Posterior cingulate gyrus (tissue), 11 donors: Measurements from ENCODE around the gene TPPP2.
"Not testable (repeated sequence)": the region's sequence is repeated elsewhere in the genome, so short reads cannot be mapped to it uniquely, and the experiment has no call there.

ENCODE experiments used
- DNase-seq, 10 donors: peaks; one replicate each; pipeline versions ENCODE4 v3.0.0 to v3.0.0-alpha.2; 2020 to 2021; ENCODE audit warnings: mixed read lengths in 3 of 10
- intact Hi-C: fragments of 100-400 bp; cut with DNase I; formaldehyde crosslinking; loops from one replicate; pipeline ENCODE4 v1.15.1; 2023

TPPP2 gene

GRCh38 chr14:21033133-21033698 is 3.2 kb downstream of the TPPP2 start:
- intact Hi-C loops: no loop called here
- DNase-seq: no peak

DNA sequence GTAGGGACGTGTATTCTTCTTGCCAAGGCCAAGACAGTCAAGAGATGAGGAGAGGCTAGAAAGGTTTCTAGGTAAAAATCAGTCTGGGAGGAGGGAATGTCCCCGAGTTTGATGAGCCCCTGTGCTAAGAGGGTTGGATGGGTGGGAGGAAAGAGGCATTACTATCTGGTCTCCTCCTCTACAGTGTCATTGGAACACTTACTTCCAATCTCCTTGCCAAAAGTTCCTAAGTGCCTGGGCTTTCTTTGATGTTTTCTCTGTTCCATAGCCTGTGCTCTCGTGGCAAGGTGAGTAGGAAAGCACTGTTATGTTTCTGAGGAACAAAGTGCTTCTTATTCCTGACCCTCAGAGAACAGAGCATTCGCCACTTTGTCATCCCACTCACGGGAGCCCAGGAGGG is 4.7 kb downstream of the TPPP2 start, which contains the start of gene RNASE13:
RNASE13 (minus strand) TSS at position 101 of the 400 bp plus-strand sequence. CDS start 519 bp downstream, outside the sequence.
- intact Hi-C loops: loop anchor here (5.0 kb wide), 1 partner anchor 62 kb away; no protein-coding TSS in a partner anchor
- DNase-seq: no peak

- DNase-seq: peak in 1 of 10 donors; percentile 12
- intact Hi-C loops: loop anchor here (5.0 kb wide), 1 partner anchor 64 kb away; no protein-coding TSS in a partner anchor
Observed at GRCh38 chr14:21036751-21037150, 6.7 kb downstream of the TPPP2 start.

DNA sequence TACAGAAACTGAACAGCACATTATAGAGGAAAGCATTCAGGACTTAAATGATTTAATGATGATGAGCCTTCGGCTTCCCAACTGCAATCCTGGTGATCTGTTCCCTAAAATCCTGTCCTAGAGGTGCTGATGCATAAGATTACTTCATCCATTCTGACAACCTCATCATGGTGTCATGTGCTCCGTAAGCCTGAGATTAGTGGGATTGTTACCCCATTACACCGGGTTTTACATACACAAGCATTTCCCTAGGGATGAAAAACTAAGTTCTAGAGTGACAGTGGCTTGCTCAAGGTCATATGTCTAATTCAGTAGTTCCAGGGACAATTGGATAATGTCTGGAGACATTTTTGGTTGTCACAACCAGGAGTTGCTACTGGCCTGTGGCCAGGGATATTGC is 7.1 kb downstream of the TPPP2 start:
- intact Hi-C loops: loop anchor here (5.0 kb wide), 1 partner anchor 65 kb away; no protein-coding TSS in a partner anchor
- no peak for DNase-seq

- peak; percentile 73 to 97 (median 78) for DNase-seq
- intact Hi-C loops: loop anchor here (1.0 to 5.0 kb wide), 2 partner anchors 66 kb away; no protein-coding TSS in a partner anchor
Observed at GRCh38 chr14:21038441-21039422, 8.7 kb downstream of the TPPP2 start.

DNA sequence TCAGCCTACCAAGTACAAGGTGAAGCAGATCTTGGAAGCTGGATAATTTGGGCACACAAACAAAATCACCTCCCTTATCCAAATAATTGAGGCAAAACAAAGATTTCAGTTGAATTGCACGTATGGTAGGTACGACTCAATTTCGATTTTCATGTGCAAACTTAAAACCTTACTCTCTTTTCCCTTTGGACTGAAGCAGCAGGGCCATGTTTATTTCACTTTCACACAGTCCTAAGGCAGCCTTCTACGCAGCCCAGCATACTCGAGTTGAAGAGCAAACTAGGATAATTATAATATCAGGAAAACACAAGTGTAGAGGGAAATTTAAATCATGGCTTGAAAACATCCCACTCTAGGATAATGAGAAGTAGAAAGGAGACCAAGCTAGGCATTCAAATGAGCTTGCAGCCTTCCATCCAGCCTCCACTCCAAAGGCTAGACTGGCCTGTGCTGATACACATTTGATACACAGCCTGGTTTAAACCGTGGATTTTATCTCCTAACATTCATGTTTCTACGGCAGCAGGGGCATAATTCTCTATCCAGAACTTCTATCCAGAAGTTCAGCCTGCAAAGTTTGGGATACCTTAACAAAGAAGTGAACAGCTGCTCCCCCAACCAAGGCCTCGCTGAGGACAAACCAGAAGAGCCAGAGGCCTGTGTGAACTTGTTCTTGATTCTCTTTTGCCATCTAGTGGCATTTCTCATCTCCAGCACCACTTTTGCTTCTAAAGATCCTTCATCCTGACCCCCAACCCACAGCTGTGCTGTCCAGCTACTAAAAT is 9.8 kb downstream of the TPPP2 start:
- intact Hi-C loops: loop anchor here (1.0 to 5.0 kb wide), 3 partner anchors 25 to 67 kb away; no protein-coding TSS in a partner anchor
- DNase-seq: peak in 3 of 10 donors; percentile 28 to 86 (median 65)

- intact Hi-C loops: loop anchor here (1.0 kb wide), 1 partner anchor 26 kb away; no protein-coding TSS in a partner anchor
- no peak for DNase-seq
Observed at GRCh38 chr14:21040370-21040925, 10.4 kb downstream of the TPPP2 start.

- intact Hi-C loops: loop anchor here (1.0 kb wide), 1 partner anchor 27 kb away; no protein-coding TSS in a partner anchor
- not testable (repeated sequence) for DNase-seq
Observed at GRCh38 chr14:21040941-21041340, 10.9 kb downstream of the TPPP2 start.

DNA sequence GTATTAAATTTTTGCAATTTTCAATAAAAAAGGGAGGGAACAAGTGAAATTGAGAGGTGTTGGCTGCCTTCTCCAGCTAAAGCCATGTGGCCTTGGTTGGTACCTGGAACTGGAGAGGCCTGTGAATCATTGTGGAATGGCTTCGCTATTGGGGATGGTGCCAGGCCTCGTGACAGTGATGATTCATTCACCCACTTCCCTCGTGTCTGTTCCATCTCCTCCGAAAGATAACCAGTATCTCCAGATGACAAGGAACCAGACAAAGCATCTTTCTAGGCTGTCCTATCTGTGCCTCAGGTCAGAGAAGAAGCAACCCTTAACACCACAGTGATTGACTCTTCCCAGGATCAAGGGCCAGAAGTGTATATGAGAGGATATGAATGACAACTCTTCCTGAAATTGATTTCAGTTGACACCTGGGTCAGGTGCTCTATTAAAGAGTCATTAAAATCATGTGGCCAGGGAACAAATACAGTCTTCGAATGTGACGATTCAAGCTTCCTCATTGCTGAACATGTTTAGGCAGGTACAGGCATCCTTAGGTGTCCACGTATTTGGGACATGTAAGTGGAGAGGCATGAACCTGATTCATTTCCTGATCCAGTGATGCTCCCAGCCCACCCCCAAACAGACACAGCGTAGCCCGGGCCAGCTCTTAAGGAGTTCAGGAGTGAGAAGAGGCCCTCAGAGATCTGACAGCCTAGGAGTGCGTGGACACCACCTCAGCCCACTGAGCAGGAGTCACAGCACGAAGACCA is 11.8 kb downstream of the TPPP2 start, which contains the start of gene RNASE7:
RNASE7 (plus strand) TSS at position 687 of the 758 bp plus-strand sequence. CDS start 631 bp downstream, outside the sequence.
- DNase-seq: peak in 1 of 10 donors; percentile 86
- intact Hi-C loops: no loop called here

DNA sequence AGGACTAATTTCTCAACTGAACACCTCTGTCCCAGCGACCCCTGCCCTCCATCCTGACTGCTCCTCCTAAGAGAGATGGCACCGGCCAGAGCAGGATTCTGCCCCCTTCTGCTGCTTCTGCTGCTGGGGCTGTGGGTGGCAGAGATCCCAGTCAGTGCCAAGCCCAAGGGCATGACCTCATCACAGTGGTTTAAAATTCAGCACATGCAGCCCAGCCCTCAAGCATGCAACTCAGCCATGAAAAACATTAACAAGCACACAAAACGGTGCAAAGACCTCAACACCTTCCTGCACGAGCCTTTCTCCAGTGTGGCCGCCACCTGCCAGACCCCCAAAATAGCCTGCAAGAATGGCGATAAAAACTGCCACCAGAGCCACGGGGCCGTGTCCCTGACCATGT is 12.9 kb downstream of the TPPP2 start:
- peak in 8 of 10 donors; percentile 29 to 95 (median 64) for DNase-seq
- intact Hi-C loops: no loop called here

GRCh38 chr14:21043387-21043973 is 13.5 kb downstream of the TPPP2 start:
- DNase-seq: no peak
- intact Hi-C loops: no loop called here

DNA sequence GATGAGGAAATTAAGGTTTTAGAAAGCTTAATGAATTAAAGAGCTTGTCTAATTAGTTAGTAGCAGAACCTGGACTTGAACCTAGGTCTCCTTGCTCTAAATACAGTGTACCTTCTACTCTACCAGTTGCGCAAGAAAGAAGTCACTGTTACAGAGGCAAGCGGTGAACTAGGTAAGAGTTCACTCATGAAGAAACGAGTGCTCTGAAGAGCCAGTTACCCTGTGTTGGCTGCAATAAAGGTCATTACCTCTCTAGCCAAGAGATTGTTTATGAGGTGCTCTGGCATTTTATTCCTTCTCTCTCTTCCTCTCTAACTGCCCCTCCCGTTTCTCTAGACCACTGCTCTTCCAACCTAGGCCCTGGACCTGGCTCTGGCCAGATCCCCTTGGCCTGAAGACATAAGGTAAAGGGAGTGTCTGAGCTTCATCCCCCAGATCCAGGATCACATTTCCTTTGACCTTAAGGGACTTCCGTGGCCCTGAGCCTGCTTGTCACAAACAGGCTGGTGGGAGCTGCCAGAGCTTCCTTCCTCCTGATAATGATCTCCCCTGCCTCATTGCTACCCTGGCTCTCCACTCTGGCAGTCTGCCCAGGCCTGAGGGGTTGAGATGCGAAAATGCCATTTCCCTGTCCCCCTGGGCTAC is 14.1 kb downstream of the TPPP2 start:
- no peak for DNase-seq
- intact Hi-C loops: no loop called here

GRCh38 chr14:21047378-21047781 is 17.4 kb downstream of the TPPP2 start:
- DNase-seq: no peak
- intact Hi-C loops: no loop called here

DNA sequence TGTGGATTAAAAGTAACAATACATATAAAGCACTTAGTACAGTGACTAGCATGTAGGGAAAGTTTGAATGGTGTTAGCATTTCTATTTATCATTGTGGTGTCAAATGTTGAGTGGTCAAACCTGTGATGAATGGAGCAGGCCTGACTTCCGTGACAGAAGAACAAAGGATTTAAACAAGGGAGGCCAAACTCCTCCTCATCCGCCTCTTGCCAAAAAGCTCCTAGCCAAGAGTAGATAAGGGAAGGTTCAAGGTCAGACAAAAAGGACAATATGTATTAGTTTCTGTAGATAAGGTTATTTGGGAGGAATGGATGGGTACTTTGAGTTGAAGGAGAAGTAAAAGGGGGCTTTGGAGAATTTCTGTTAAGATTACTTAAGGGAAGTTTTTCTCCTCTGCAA is 18.6 kb downstream of the TPPP2 start:
- DNase-seq: no peak

GRCh38 chr14:21049271-21049673 is 19.3 kb downstream of the TPPP2 start:
- no peak for DNase-seq
- intact Hi-C loops: no loop called here

More for the DNA sequence above, 18.6 kb downstream of the TPPP2 start:
- intact Hi-C loops: no loop called here

DNA sequence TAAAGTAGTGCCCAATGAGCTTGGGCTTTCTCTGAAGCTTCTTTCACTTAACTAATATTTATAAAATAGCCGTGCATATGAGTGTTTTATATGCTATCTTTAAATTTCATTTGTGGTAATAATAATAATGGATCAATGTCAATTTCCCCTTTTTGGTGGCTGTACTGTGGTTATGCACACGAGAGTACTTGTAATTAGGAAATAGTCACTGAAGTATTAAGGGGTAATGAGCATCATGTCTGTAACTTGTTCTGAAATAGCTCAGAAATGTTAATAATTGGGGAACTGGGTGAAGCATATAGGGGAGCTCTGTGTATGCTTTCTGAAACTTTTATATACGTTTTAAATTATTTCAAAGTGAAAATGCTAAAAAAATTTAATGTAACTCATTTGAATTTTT is 20.6 kb downstream of the TPPP2 start:
- DNase-seq: no peak
- intact Hi-C loops: no loop called here

- DNase-seq: no peak
- intact Hi-C loops: no loop called here
Observed at GRCh38 chr14:21053184-21054122, 23.4 kb downstream of the TPPP2 start.
